Measurements from ENCODE around the gene EFCAB6. TPM values are rescaled to one million over a fixed set of nuclear protein-coding genes. Genes with fewer than 3 reads are reported as not detected.

Gene EFCAB6
- total RNA-seq, 1 experiment from 2014 or later: 0.54 TPM

GRCh38 chr22:43482318-43482625 is 329.8 kb downstream of the EFCAB6 start:
- DNase-seq (ENCODE audit: low read depth): no peak

GRCh38 chr22:43481568-43482317 is 330.4 kb downstream of the EFCAB6 start:
- DNase-seq (ENCODE audit: low read depth): no peak

GRCh38 chr22:43479962-43480361 is 332.1 kb downstream of the EFCAB6 start:
- DNase-seq (ENCODE audit: low read depth): no peak

GRCh38 chr22:43479301-43479950 is 332.7 kb downstream of the EFCAB6 start:
- DNase-seq (ENCODE audit: low read depth): no peak

Other genes with a start within 250 kb of the EFCAB6 start
- not detected in 2 replicates for gene SULT4A1, start 50.2 kb upstream of the EFCAB6 start, total RNA-seq (2014; rRNA removed; shearing (Covaris generic))
- 0.05 TPM in 1 of 2 replicates, not detected in the other for gene PNPLA5, start 79.7 kb upstream of the EFCAB6 start, total RNA-seq (2014; rRNA removed; shearing (Covaris generic))
- gene PNPLA3, start 111.5 kb upstream of the EFCAB6 start, total RNA-seq (2014; rRNA removed; shearing (Covaris generic)): 9.4 and 11.8 TPM in 2 replicates
- 30.0 and 40.8 TPM in 2 replicates for gene SAMM50, start 143.1 kb upstream of the EFCAB6 start, total RNA-seq (2014; rRNA removed; shearing (Covaris generic))
- 0.15 TPM in 1 of 2 replicates, not detected in the other for gene PARVB, start 212.0 kb upstream of the EFCAB6 start, total RNA-seq (2014; rRNA removed; shearing (Covaris generic))

Data from M059J (cell line).